Calu3 (cell line): ENCODE measurements around the gene RMND5B. TPM values are rescaled to one million over a fixed set of nuclear protein-coding genes. Genes with fewer than 3 reads are reported as not detected.
A peak's percentile ranks its signal among the peaks of the same experiment; 100 is the strongest.

Experiments
- BruUV-seq: library from RNA; stranded (reverse); fragments of 400-500 nt; replicated peaks from 2 replicates; lab custom pipeline; 2021; lab: Mats Ljungman, UMichigan
- CTCF ChIA-PET: fragments of 300-600 bp; sonication (Branson Sonifier 250); formaldehyde crosslinking; loops from one replicate; lab custom pipeline; 2022; ENCODE audit warnings: antibody characterized with exemption; lab: Charles Lee
- DNase-seq: peaks from one replicate; pipeline ENCODE4 v3.0.0; 2022
- H3K27ac Mint-ChIP-seq: one replicate; pipeline ENCODE4 v1.8.0; 2022; ENCODE audit warnings: mixed read lengths; ENCODE audit not compliant: unreplicated experiment
- H3K27me3 Mint-ChIP-seq: one replicate; pipeline ENCODE4 v1.8.0; 2022; ENCODE audit warnings: mixed read lengths; ENCODE audit not compliant: unreplicated experiment
- H3K36me3 Mint-ChIP-seq: one replicate; pipeline ENCODE4 v1.8.0; 2022; ENCODE audit warnings: mild to moderate bottlenecking, moderate library complexity, mixed read lengths; ENCODE audit not compliant: insufficient read depth, unreplicated experiment
- H3K4me1 Mint-ChIP-seq: one replicate; pipeline ENCODE4 v1.8.0; 2022; ENCODE audit warnings: mild to moderate bottlenecking, low read depth, mixed read lengths; ENCODE audit not compliant: unreplicated experiment
- H3K4me3 Mint-ChIP-seq: one replicate; pipeline ENCODE4 v1.8.0; 2022; ENCODE audit warnings: mild to moderate bottlenecking, low read depth, moderate library complexity, mixed read lengths; ENCODE audit not compliant: unreplicated experiment
- H3K9me3 Mint-ChIP-seq: one replicate; pipeline ENCODE4 v1.8.0; 2022; ENCODE audit warnings: low read depth, mixed read lengths; ENCODE audit not compliant: unreplicated experiment
- CTCF ChIP-seq: fragments of 200-600 bp; IDR thresholded peaks from one replicate; pipeline ENCODE4 v1.8.0; 2022; ENCODE audit warnings: antibody characterized with exemption; ENCODE audit not compliant: unreplicated experiment
- intact Hi-C: fragments of 100-400 bp; cut with micrococcal nuclease; formaldehyde crosslinking; loops from one replicate; pipeline ENCODE4 v1.10.0; 2022; ENCODE audit not compliant: unreplicated experiment
- total RNA-seq: library from RNA; stranded (reverse); gene quantifications from 2 replicates; pipeline ENCODE4 v1.2.3, GENCODE V29; 2022

The RMND5B gene
- total RNA-seq, 1 experiment from 2014 or later: 50.7 TPM

GRCh38 chr5:178145965-178146820, 15.4 kb downstream of the RMND5B start:
- Mint-ChIP-seq H3K4me1 (peaks cover 18% of the 10 kb centered on the region), H3K27ac (peak overlapping the region; percentile 86), H3K9me3 (no peaks in the 10 kb centered on the region), H3K4me3 (no peak overlapping the region), H3K36me3 (peaks cover 84% of the 10 kb centered on the region), H3K27me3 (no peaks in the 10 kb centered on the region)
- CTCF ChIA-PET: interaction anchor here (0.5 to 6.7 kb wide), 9 partner anchors 8 to 80 kb away, joined by 3 to 112 read pairs (median 4); partner anchors contain the start of gene NHP2
- intact Hi-C loops: loop anchor here (1.0 kb wide), 2 partner anchors 18 to 70 kb away; no protein-coding TSS in a partner anchor
- no TSS peak for BruUV-seq
- TF ChIP-seq CTCF: peak; percentile 94
- peak; percentile 88 for DNase-seq

- no peak for TF ChIP-seq CTCF
- Mint-ChIP-seq H3K27me3 (no peaks in the 10 kb centered on the region), H3K36me3 (peaks cover 87% of the 10 kb centered on the region), H3K9me3 (no peaks in the 10 kb centered on the region), H3K4me1 (peaks cover 30% of the 10 kb centered on the region), H3K27ac (peak overlapping the region; percentile 20), H3K4me3 (no peak overlapping the region)
- CTCF ChIA-PET: interaction anchor here (6.7 kb wide), 1 partner anchor 71 kb away, joined by 112 read pairs; no protein-coding TSS in a partner anchor
- no peak for DNase-seq
- intact Hi-C loops: no loop called here
- BruUV-seq: no TSS peak
Observed at GRCh38 chr5:178147406-178147805, 16.6 kb downstream of the RMND5B start.

GRCh38 chr5:178149199-178149932, 18.6 kb downstream of the RMND5B start:
- Mint-ChIP-seq H3K36me3 (peaks cover 95% of the 10 kb centered on the region), H3K9me3 (no peaks in the 10 kb centered on the region), H3K27ac (no peak overlapping the region), H3K27me3 (no peaks in the 10 kb centered on the region), H3K4me3 (no peak overlapping the region), H3K4me1 (peaks cover 34% of the 10 kb centered on the region)
- intact Hi-C loops: no loop called here
- DNase-seq: no peak
- CTCF ChIA-PET: interaction anchor here (0.6 to 6.7 kb wide), 2 partner anchors 64 to 73 kb away, joined by 3 to 112 read pairs; no protein-coding TSS in a partner anchor
- no TSS peak for BruUV-seq
- no peak for TF ChIP-seq CTCF

- intact Hi-C loops: no loop called here
- H3K4me1 Mint-ChIP-seq: peaks cover 29% of the 10 kb centered on the region
- peaks cover 86% of the 10 kb centered on the region for H3K36me3 Mint-ChIP-seq
- no peaks in the 10 kb centered on the region for H3K9me3 Mint-ChIP-seq
- peak overlapping the region; percentile 26 for H3K4me3 Mint-ChIP-seq
- no peak for DNase-seq
- CTCF ChIA-PET: no interaction called here
- no TSS peak for BruUV-seq
- no peaks in the 10 kb centered on the region for H3K27me3 Mint-ChIP-seq
- TF ChIP-seq CTCF: no peak
- H3K27ac Mint-ChIP-seq: peak overlapping the region; percentile 13
Observed at GRCh38 chr5:178150977-178151734, 20.3 kb downstream of the RMND5B start.
